SK-N-SH (cell line): Measurements from ENCODE around the gene FABP7. TPM values are rescaled to one million over a fixed set of nuclear protein-coding genes. Genes with fewer than 3 reads are reported as not detected.

ENCODE experiments used
- CTCF ChIA-PET: fragments of 300-600, 350-600 bp; formaldehyde crosslinking; extraction: SDS; loops from one replicate; lab custom pipeline; 2021; lab: Yijun Ruan, JAX
- POLR2A ChIA-PET: fragments of 350-600 bp; sonication (Branson Sonifier 250); formaldehyde crosslinking; extraction: SDS; loops from one replicate; lab custom pipeline; 2020; ENCODE audit warnings: antibody characterized with exemption, inconsistent platforms; lab: Yijun Ruan, JAX
- DNase-seq: peaks from one replicate; pipeline ENCODE4 v3.0.0; 2012
- H2AFZ ChIP-seq: fragments of 200-600 bp; sonication (generic); 2 replicates; pipeline ENCODE4 v1.8.1; 2016; ENCODE audit warnings: antibody characterized with exemption, mild to moderate bottlenecking, low read depth
- H3F3A ChIP-seq: fragments of 200-600 bp; sonication (generic); replicated peaks from 2 replicates; pipeline ENCODE3; 2016; ENCODE audit warnings: antibody characterized with exemption, mild to moderate bottlenecking; ENCODE audit not compliant: insufficient read depth
- H3K27ac ChIP-seq, 2 experiments: fragments of 200-500 bp in 1 of 2; fragments of 200-600 bp in 1 of 2; sonication (Bioruptor generic) in 1 of 2; sonication (generic), shearing (Covaris generic) in 1 of 2; 2 replicates each; pipeline versions ENCODE4 v1.5.1 to v1.6.1; 2014 to 2016; ENCODE audit warnings: low read depth in 2 of 2, inconsistent platforms in 1 of 2, low read length in 1 of 2, mild to moderate bottlenecking in 1 of 2, mixed read lengths in 1 of 2
- H3K27me3 ChIP-seq: fragments of 200-600 bp; sonication (generic), shearing (Covaris generic); 2 replicates; pipeline ENCODE4 v1.6.1; 2016; ENCODE audit warnings: mixed run types; ENCODE audit not compliant: insufficient read depth
- H3K36me3 ChIP-seq, 2 experiments: fragments of 200-500 bp in 1 of 2; fragments of 200-600 bp in 1 of 2; sonication (Bioruptor generic) in 1 of 2; sonication (generic) in 1 of 2; replicated peaks in 1 of 2; 2 replicates each; pipeline versions ENCODE3 to v1.5.1; 2014 to 2016; ENCODE audit warnings: low read length in 1 of 2, mild to moderate bottlenecking in 1 of 2; ENCODE audit not compliant: insufficient read depth in 2 of 2, control insufficient read depth in 1 of 2
- H3K4me1 ChIP-seq, 2 experiments: fragments of 200-500 bp in 1 of 2; fragments of 200-600 bp in 1 of 2; sonication (Bioruptor generic) in 1 of 2; sonication (generic), shearing (Covaris generic) in 1 of 2; 2 replicates each; pipeline versions ENCODE4 v1.5.1 to v1.6.1; 2014 to 2016; ENCODE audit warnings: low read depth in 1 of 2, low read length in 1 of 2, mixed run types in 1 of 2; ENCODE audit not compliant: insufficient read depth in 2 of 2, control insufficient read depth in 1 of 2
- H3K4me2 ChIP-seq: fragments of 200-600 bp; sonication (generic), shearing (Covaris generic); 2 replicates; pipeline ENCODE4 v1.6.1; 2017; ENCODE audit warnings: mixed run types
- H3K4me3 ChIP-seq, 2 experiments: fragments of 200-500 bp in 1 of 2; fragments of 200-600 bp in 1 of 2; sonication (Bioruptor generic) in 1 of 2; sonication (generic), shearing (Covaris generic) in 1 of 2; 2 replicates each; pipeline versions ENCODE4 v1.5.1 to v1.8.1; 2014 to 2016; ENCODE audit warnings: low read depth in 2 of 2, inconsistent platforms in 1 of 2, low read length in 1 of 2, mild to moderate bottlenecking in 1 of 2, mixed read lengths in 1 of 2, moderate library complexity in 1 of 2
- H3K79me2 ChIP-seq: fragments of 200-600 bp; sonication (generic); 2 replicates; pipeline ENCODE4 v1.8.1; 2017; ENCODE audit warnings: mild to moderate bottlenecking; ENCODE audit not compliant: insufficient read depth
- H3K9ac ChIP-seq: fragments of 200-600 bp; sonication (generic); 2 replicates; pipeline ENCODE4 v1.6.1; 2017; ENCODE audit warnings: mixed run types
- H3K9me2 ChIP-seq: fragments of 200-600 bp; sonication (generic); 2 replicates; pipeline ENCODE4 v1.6.1; 2017; ENCODE audit warnings: mixed run types
- H3K9me3 ChIP-seq: fragments of 200-600 bp; sonication (generic); 2 replicates; pipeline ENCODE4 v1.6.1; 2017; ENCODE audit warnings: mixed run types, mild to moderate bottlenecking, moderate library complexity
- H4K20me1 ChIP-seq: fragments of 200-600 bp; sonication (generic); 2 replicates; pipeline ENCODE4 v1.6.1; 2017; ENCODE audit warnings: mild to moderate bottlenecking, mixed run types; ENCODE audit not compliant: insufficient read depth
- EP300 ChIP-seq, 2 experiments: IDR thresholded peaks; 2 replicates each; pipeline versions ENCODE4 v1.4.0 to v1.6.1; 2012; ENCODE audit warnings: borderline replicate concordance in 1 of 2, low read depth in 1 of 2, low read length in 1 of 2
- FOSL2 ChIP-seq: IDR thresholded peaks from 2 replicates; pipeline ENCODE4 v1.4.0; 2012; ENCODE audit warnings: low read depth, mild to moderate bottlenecking, moderate library complexity, borderline replicate concordance
- FOXM1 ChIP-seq: IDR thresholded peaks from 2 replicates; pipeline ENCODE4 v1.4.0; 2012; ENCODE audit warnings: low read depth, mild to moderate bottlenecking
- GABPA ChIP-seq: IDR thresholded peaks from 2 replicates; pipeline ENCODE4 v1.4.0; 2012; ENCODE audit warnings: low read depth, mild to moderate bottlenecking
- GATA2 ChIP-seq: sonication (generic); formaldehyde crosslinking; IDR thresholded peaks from 2 replicates; pipeline ENCODE4 v1.5.0; 2020; ENCODE audit warnings: mild to moderate bottlenecking, missing genetic modification reagents
- IRF3 ChIP-seq: fragments of 150-350 bp; IDR thresholded peaks from 2 replicates; pipeline ENCODE4 v1.6.1; 2016; ENCODE audit warnings: mild to moderate bottlenecking, low read depth, low read length
- MAX ChIP-seq: IDR thresholded peaks from 2 replicates; pipeline ENCODE4 v1.4.0; 2012; ENCODE audit warnings: low read depth
- MEF2A ChIP-seq: IDR thresholded peaks from 2 replicates; pipeline ENCODE4 v1.4.0; 2012; ENCODE audit warnings: low read depth, borderline replicate concordance
- MXI1 ChIP-seq: IDR thresholded peaks from 2 replicates; pipeline ENCODE4 v1.6.1; 2012; ENCODE audit warnings: mild to moderate bottlenecking, low read depth, low read length, improper control_type of control experiment
- NRF1 ChIP-seq: IDR thresholded peaks from 2 replicates; pipeline ENCODE4 v1.6.1; 2012; ENCODE audit warnings: low read depth, mild to moderate bottlenecking, low read length
- RAD21 ChIP-seq: IDR thresholded peaks from 2 replicates; pipeline ENCODE4 v1.6.1; 2012; ENCODE audit warnings: mild to moderate bottlenecking, low read length
- RCOR1 ChIP-seq: fragments of 150-350 bp; IDR thresholded peaks from 2 replicates; pipeline ENCODE4 v1.6.1; 2017; ENCODE audit warnings: antibody characterized with exemption, low read length
- RFX5 ChIP-seq: IDR thresholded peaks from 2 replicates; pipeline ENCODE4 v1.6.1; 2012; ENCODE audit warnings: mild to moderate bottlenecking, improper control_type of control experiment, low read length
- RXRA ChIP-seq: IDR thresholded peaks from 2 replicates; pipeline ENCODE4 v1.4.0; 2012; ENCODE audit warnings: low read depth, mild to moderate bottlenecking, borderline replicate concordance
- TAF1 ChIP-seq: IDR thresholded peaks from 2 replicates; pipeline ENCODE4 v1.6.1; 2012; ENCODE audit warnings: low read depth, mild to moderate bottlenecking, low read length, moderate library complexity, borderline replicate concordance
- ZBTB33 ChIP-seq: IDR thresholded peaks from 2 replicates; pipeline ENCODE4 v1.4.0; 2012; ENCODE audit warnings: low read depth, borderline replicate concordance
- WGBS: methylation state at CpG from one replicate; pipeline ENCODE4 v1.1.6; 2017; ENCODE audit warnings: low lambda C conversion rate; 5-methylcytosine and 5-hydroxymethylcytosine counted together
- polyA plus RNA-seq, 3 experiments: library from polyadenylated mRNA; depleted of rRNA; stranded (reverse); fragments of >200 nt; gene quantifications; 2 replicates each; pipeline ENCODE4 v1.2.3, GENCODE V29; 2012
- TF ChIP-seq, protein P1 (sequence below): IDR thresholded peaks from 2 replicates; pipeline ENCODE4 v1.4.0; 2012; ENCODE audit warnings: low read depth, borderline replicate concordance
- TF ChIP-seq, protein P2 (sequence below): IDR thresholded peaks from 2 replicates; pipeline ENCODE4 v1.6.1; 2012; ENCODE audit warnings: mild to moderate bottlenecking, low read depth, low read length, moderate library complexity
- TF ChIP-seq, protein P3 (sequence below): fragments of 200-600 bp; sonication (generic); IDR thresholded peaks from 2 replicates; pipeline ENCODE4 v1.6.1; 2017; ENCODE audit warnings: antibody characterized with exemption, mild to moderate bottlenecking, moderate library complexity

FABP7 gene
- polyA plus RNA-seq, 1 of the 3 experiments (the other 2 are of a cell fraction) = not detected

DNA sequence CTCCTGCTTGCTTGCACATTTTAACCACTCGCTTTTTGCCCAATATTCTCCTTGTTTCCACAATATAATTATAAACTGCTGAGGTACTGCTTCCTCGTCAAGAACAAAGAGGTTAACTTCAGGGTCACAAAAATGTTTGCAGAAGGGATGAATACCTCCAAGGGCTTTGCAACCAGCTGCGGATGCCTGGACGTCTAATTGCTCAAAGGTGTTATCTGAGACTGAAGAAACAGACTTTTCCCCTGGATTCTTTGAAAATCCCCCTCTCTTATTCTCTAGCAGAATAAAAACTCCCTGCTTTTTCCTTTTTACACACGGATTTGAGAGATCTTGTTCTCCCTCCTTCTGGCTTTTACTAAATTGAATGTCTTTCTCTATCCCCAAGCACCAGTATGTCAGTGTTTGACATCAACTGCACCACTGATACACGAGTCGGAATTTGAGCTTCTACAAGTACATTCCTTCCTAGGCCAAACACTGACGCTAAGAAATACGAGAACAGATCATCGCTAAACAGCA is 9.2 kb downstream of the FABP7 start (continued):
- TF ChIP-seq, protein P1, sequence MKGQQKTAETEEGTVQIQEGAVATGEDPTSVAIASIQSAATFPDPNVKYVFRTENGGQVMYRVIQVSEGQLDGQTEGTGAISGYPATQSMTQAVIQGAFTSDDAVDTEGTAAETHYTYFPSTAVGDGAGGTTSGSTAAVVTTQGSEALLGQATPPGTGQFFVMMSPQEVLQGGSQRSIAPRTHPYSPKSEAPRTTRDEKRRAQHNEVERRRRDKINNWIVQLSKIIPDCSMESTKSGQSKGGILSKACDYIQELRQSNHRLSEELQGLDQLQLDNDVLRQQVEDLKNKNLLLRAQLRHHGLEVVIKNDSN = no peak
- TF ChIP-seq, all 33 proteins: peak for 0

- Histone ChIP-seq H3K27ac (peak within 1 kb of the TSS in 1 of 2 experiments; percentile 19; a peak in 2 of 4 replicates), H3K27me3 (peaks cover 30% of the 10 kb centered on the region), H3K36me3 (no peaks in the 10 kb centered on the region), H3K4me1 (peaks cover 0 to 9% of the 10 kb centered on the region in 2 experiments; a peak in 1 of 4 replicates), H4K20me1 (no peaks in the 10 kb centered on the region), H3K4me3 (peak within 1 kb of the TSS; percentile 65 to 82), H3K9ac (peak within 1 kb of the TSS; percentile 64; the same call in 1 of the 2 replicates), H3F3A (no peaks in the 10 kb centered on the region), H3K79me2 (no peaks in the 10 kb centered on the region), H2AFZ (peak within 1 kb of the TSS; percentile 83), H3K4me2 (peak within 1 kb of the TSS; percentile 87), H3K9me3 (no peaks in the 10 kb centered on the region), H3K9me2 (no peaks in the 10 kb centered on the region)
- POLR2A ChIA-PET = no interaction called here
- peak; percentile 69 for DNase-seq
- whole genome bisulfite sequencing = 2% methylated on average over 26 of the region's 71 CpGs
- CTCF ChIA-PET = interaction anchor here (1.1 to 2.5 kb wide), 5 partner anchors 9 to 50 kb away, joined by 3 to 12 read pairs (median 4); no protein-coding TSS in a partner anchor
- TF ChIP-seq RCOR1 (no peak), MAX (peak; percentile 25; the same call in 1 of the 2 replicates), GABPA (peak; percentile 69), RAD21 (no peak), RFX5 (no peak), MEF2A (no peak), NRF1 (peak; percentile 69), IRF3 (no peak), TAF1 (no peak), GATA2 (CRISPR knock-in tag) (no peak), MXI1 (no peak), EP300 (IDR thresholded peaks at IDR 0.05; ENCODE audit: borderline replicate concordance in 1 of 2, low read depth in 1 of 2, low read length in 1 of 2) (peak in 1 of 2 experiments; percentile 30; a peak in 1 of 4 replicates), FOSL2 (no peak), RXRA (no peak), FOXM1 (no peak), ZBTB33 (peak; percentile 13; the same call in 1 of the 2 replicates)
- TF ChIP-seq, protein P2, sequence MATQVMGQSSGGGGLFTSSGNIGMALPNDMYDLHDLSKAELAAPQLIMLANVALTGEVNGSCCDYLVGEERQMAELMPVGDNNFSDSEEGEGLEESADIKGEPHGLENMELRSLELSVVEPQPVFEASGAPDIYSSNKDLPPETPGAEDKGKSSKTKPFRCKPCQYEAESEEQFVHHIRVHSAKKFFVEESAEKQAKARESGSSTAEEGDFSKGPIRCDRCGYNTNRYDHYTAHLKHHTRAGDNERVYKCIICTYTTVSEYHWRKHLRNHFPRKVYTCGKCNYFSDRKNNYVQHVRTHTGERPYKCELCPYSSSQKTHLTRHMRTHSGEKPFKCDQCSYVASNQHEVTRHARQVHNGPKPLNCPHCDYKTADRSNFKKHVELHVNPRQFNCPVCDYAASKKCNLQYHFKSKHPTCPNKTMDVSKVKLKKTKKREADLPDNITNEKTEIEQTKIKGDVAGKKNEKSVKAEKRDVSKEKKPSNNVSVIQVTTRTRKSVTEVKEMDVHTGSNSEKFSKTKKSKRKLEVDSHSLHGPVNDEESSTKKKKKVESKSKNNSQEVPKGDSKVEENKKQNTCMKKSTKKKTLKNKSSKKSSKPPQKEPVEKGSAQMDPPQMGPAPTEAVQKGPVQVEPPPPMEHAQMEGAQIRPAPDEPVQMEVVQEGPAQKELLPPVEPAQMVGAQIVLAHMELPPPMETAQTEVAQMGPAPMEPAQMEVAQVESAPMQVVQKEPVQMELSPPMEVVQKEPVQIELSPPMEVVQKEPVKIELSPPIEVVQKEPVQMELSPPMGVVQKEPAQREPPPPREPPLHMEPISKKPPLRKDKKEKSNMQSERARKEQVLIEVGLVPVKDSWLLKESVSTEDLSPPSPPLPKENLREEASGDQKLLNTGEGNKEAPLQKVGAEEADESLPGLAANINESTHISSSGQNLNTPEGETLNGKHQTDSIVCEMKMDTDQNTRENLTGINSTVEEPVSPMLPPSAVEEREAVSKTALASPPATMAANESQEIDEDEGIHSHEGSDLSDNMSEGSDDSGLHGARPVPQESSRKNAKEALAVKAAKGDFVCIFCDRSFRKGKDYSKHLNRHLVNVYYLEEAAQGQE = no peak
- TF ChIP-seq, protein P3, sequence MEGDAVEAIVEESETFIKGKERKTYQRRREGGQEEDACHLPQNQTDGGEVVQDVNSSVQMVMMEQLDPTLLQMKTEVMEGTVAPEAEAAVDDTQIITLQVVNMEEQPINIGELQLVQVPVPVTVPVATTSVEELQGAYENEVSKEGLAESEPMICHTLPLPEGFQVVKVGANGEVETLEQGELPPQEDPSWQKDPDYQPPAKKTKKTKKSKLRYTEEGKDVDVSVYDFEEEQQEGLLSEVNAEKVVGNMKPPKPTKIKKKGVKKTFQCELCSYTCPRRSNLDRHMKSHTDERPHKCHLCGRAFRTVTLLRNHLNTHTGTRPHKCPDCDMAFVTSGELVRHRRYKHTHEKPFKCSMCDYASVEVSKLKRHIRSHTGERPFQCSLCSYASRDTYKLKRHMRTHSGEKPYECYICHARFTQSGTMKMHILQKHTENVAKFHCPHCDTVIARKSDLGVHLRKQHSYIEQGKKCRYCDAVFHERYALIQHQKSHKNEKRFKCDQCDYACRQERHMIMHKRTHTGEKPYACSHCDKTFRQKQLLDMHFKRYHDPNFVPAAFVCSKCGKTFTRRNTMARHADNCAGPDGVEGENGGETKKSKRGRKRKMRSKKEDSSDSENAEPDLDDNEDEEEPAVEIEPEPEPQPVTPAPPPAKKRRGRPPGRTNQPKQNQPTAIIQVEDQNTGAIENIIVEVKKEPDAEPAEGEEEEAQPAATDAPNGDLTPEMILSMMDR = peak; percentile 69
Observed at GRCh38 chr6:122789182-122790027, 9.9 kb downstream of the FABP7 start, which contains the start of gene SMPDL3A. Gene SMPDL3A (plus strand): TSS chr6:122789258. CDS start chr6:122789347, 89 bp downstream.
